ENCODE results near the gene ZNF561.
A peak's percentile ranks its signal among the peaks of the same experiment; 100 is the strongest.

ZNF561 gene

DNA sequence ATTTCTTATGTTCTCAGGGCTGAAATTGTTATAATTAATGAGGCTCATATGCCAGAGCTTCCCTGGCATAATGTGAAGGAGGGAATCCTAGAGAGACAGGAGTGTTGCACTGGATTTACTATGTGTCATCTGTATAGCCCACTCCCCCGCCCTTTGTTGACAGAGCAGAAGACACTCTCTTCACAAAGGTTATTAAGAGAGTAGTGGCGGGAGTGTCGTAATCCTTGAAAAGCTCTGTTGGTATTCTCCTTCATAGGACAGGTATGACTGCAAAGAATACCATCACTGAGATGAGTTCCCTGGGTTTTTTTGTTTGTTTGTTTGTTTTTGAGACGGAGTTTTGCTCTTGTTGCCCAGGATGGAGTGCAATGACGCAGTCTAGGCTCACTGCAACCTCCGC lies 50.8 kb downstream of the ZNF561 start:
- no peaks in the 10 kb centered on the region for H3F3A ChIP-seq (ENCODE audit: low read depth)
- H3K9ac ChIP-seq (ENCODE audit: low read depth, low read length, poor library complexity, severe bottlenecking): no peak overlapping the region
- no peak overlapping the region for H3K4me3 ChIP-seq (ENCODE audit: low read length, poor library complexity, severe bottlenecking)
- peaks cover 60% of the 10 kb centered on the region for H3K36me3 ChIP-seq (ENCODE audit: insufficient read depth, low read length)
- H3K27me3 ChIP-seq (ENCODE audit: insufficient read depth, low read length, poor library complexity, severe bottlenecking): peaks cover 7% of the 10 kb centered on the region
- H2AFZ ChIP-seq (ENCODE audit: low read length): no peak overlapping the region
- H3K4me2 ChIP-seq (ENCODE audit: low read depth, low read length, poor library complexity, severe bottlenecking): no peak overlapping the region
- H3K9me2 ChIP-seq (replicated peaks; ENCODE audit: low read depth, low read length): no peaks in the 10 kb centered on the region
- peaks cover 75% of the 10 kb centered on the region for H3K79me2 ChIP-seq (ENCODE audit: insufficient read depth, low read length)
- peaks cover 47% of the 10 kb centered on the region for H4K20me1 ChIP-seq (ENCODE audit: insufficient read depth, low read length, poor library complexity, severe bottlenecking)
- peaks cover 22% of the 10 kb centered on the region; the same call in 1 of the 2 replicates for H3K9me3 ChIP-seq (ENCODE audit: insufficient read depth, low read depth, low read length)
- no peaks in the 10 kb centered on the region for H3K4me1 ChIP-seq (ENCODE audit: insufficient read depth, low read length, poor library complexity, severe bottlenecking)
- TF ChIP-seq, protein P1, sequence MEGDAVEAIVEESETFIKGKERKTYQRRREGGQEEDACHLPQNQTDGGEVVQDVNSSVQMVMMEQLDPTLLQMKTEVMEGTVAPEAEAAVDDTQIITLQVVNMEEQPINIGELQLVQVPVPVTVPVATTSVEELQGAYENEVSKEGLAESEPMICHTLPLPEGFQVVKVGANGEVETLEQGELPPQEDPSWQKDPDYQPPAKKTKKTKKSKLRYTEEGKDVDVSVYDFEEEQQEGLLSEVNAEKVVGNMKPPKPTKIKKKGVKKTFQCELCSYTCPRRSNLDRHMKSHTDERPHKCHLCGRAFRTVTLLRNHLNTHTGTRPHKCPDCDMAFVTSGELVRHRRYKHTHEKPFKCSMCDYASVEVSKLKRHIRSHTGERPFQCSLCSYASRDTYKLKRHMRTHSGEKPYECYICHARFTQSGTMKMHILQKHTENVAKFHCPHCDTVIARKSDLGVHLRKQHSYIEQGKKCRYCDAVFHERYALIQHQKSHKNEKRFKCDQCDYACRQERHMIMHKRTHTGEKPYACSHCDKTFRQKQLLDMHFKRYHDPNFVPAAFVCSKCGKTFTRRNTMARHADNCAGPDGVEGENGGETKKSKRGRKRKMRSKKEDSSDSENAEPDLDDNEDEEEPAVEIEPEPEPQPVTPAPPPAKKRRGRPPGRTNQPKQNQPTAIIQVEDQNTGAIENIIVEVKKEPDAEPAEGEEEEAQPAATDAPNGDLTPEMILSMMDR (conservative IDR thresholded peaks at IDR 0.05; ENCODE audit: low read length): no peak
- TF ChIP-seq EZH2phosphoT487 (IDR thresholded peaks at IDR 0.05; ENCODE audit: borderline replicate concordance): no peak

DNA sequence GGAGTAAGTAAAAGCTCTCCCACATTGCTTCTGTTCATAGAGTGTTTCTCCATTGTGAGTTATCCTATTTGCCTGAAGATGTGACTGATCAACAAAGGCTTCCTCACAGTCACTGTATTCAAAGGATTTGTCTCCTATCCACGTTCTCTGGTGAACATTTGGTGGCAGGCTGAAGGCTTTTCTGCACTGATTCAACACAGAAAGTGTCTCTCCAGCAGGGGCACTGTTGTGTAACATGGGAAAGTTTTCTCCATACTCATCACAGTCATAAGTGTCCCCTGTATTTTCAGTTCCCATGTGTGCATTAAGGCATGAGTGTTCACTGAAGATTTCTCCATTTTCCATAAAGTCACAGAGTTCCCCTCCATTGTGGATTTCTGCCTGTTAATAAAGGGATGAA lies 54.3 kb downstream of the ZNF561 start:
- no peak overlapping the region for H3K4me3 ChIP-seq (ENCODE audit: low read length, poor library complexity, severe bottlenecking)
- H3K4me2 ChIP-seq (ENCODE audit: low read depth, low read length, poor library complexity, severe bottlenecking): no peak overlapping the region
- H3K9ac ChIP-seq (ENCODE audit: low read depth, low read length, poor library complexity, severe bottlenecking): no peak overlapping the region
- H4K20me1 ChIP-seq (ENCODE audit: insufficient read depth, low read length, poor library complexity, severe bottlenecking): peaks cover 18% of the 10 kb centered on the region
- peaks cover 44% of the 10 kb centered on the region for H3K79me2 ChIP-seq (ENCODE audit: insufficient read depth, low read length)
- peaks cover 88% of the 10 kb centered on the region for H3K36me3 ChIP-seq (ENCODE audit: insufficient read depth, low read length)
- no peaks in the 10 kb centered on the region for H3K9me2 ChIP-seq (replicated peaks; ENCODE audit: low read depth, low read length)
- H3K27me3 ChIP-seq (ENCODE audit: insufficient read depth, low read length, poor library complexity, severe bottlenecking): peaks cover 7% of the 10 kb centered on the region
- no peak for TF ChIP-seq EZH2phosphoT487 (IDR thresholded peaks at IDR 0.05; ENCODE audit: borderline replicate concordance)
- TF ChIP-seq, protein P1 (conservative IDR thresholded peaks at IDR 0.05; ENCODE audit: low read length): peak; percentile 39
- H2AFZ ChIP-seq (ENCODE audit: low read length): no peak overlapping the region
- H3K4me1 ChIP-seq (ENCODE audit: insufficient read depth, low read length, poor library complexity, severe bottlenecking): no peaks in the 10 kb centered on the region
- no peaks in the 10 kb centered on the region for H3F3A ChIP-seq (ENCODE audit: low read depth)
- peaks cover 27% of the 10 kb centered on the region; the same call in 1 of the 2 replicates for H3K9me3 ChIP-seq (ENCODE audit: insufficient read depth, low read depth, low read length)

DNA sequence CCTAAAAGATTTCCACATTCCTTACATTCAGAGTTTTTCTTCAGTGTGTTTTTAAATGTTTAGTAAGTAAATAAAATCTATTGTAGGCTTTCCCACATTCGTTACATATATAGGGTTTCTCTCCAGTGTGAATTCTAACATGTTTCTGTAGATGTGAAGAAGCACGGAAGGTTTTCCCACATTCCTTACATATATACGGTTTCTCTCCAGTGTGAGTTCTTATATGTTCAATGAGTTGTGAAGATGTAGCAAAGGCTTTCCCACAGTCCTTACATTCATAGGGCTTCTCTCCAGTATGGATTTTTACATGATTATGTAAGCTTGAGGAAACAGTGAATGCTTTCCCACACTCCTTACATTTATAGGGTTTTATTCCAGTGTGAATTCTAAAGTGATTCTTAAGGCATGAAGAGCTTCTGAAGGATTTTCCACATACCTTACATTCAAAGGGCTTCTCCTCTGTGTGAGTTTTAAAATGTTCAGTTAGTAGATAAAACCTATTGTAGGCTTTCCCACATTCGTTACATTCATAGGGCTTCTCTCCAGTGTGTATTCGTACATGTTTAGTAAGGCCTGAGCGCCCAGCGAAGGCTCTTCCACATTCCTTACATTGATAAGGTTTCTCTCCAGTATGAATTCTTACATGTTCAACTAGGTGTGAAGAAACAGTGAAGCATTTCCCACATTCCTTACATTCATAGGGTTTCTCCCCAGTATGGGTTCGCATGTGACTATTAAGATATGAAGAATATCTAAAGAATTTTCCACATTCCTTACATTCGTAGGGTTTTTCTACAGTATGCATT lies 54.9 kb downstream of the ZNF561 start:
- Histone ChIP-seq H3K4me2 (ENCODE audit: low read depth, low read length, poor library complexity, severe bottlenecking) (no peak overlapping the region), H3K9ac (ENCODE audit: low read depth, low read length, poor library complexity, severe bottlenecking) (no peak overlapping the region), H4K20me1 (ENCODE audit: insufficient read depth, low read length, poor library complexity, severe bottlenecking) (peaks cover 12% of the 10 kb centered on the region), H3K9me2 (replicated peaks; ENCODE audit: low read depth, low read length) (no peaks in the 10 kb centered on the region), H3K9me3 (ENCODE audit: insufficient read depth, low read depth, low read length) (peaks cover 27% of the 10 kb centered on the region; the same call in 1 of the 2 replicates), H3F3A (ENCODE audit: low read depth) (no peaks in the 10 kb centered on the region), H3K27me3 (ENCODE audit: insufficient read depth, low read length, poor library complexity, severe bottlenecking) (peaks cover 7% of the 10 kb centered on the region), H3K36me3 (ENCODE audit: insufficient read depth, low read length) (peaks cover 90% of the 10 kb centered on the region), H3K4me3 (ENCODE audit: low read length, poor library complexity, severe bottlenecking) (no peak overlapping the region), H2AFZ (ENCODE audit: low read length) (no peak overlapping the region), H3K79me2 (ENCODE audit: insufficient read depth, low read length) (peaks cover 38% of the 10 kb centered on the region), H3K4me1 (ENCODE audit: insufficient read depth, low read length, poor library complexity, severe bottlenecking) (no peaks in the 10 kb centered on the region)
- TF ChIP-seq, protein P1 (conservative IDR thresholded peaks at IDR 0.05; ENCODE audit: low read length): no peak
- TF ChIP-seq EZH2phosphoT487 (IDR thresholded peaks at IDR 0.05; ENCODE audit: borderline replicate concordance): no peak
